Colonic mucosa (tissue), 4 donors: ENCODE results near the gene ITGBL1. TPM values are rescaled to one million over a fixed set of nuclear protein-coding genes. Genes with fewer than 3 reads are reported as not detected.
A peak's percentile ranks its signal among the peaks of the same experiment; 100 is the strongest.

ENCODE experiments used
- DNase-seq: peaks from one replicate; pipeline ENCODE4 v3.0.0-alpha.2; 2020
- H3K27ac ChIP-seq: fragments of 200-600 bp; one replicate; pipeline ENCODE4 v1.8.0; 2021
- H3K27me3 ChIP-seq: fragments of 200-600 bp; one replicate; pipeline ENCODE4 v1.8.0; 2021
- H3K36me3 ChIP-seq: fragments of 200-600 bp; one replicate; pipeline ENCODE4 v1.8.0; 2021
- H3K4me1 ChIP-seq: fragments of 200-600 bp; one replicate; pipeline ENCODE4 v1.8.0; 2021; ENCODE audit warnings: mild to moderate bottlenecking
- H3K4me3 ChIP-seq: fragments of 200-600 bp; one replicate; pipeline ENCODE4 v1.8.0; 2021
- H3K9ac ChIP-seq, 2 donors: one replicate each; pipeline ENCODE4 v1.7.0; 2013; ENCODE audit warnings: control low read depth in 2 of 2, low read depth in 2 of 2, low read length in 2 of 2
- H3K9me3 ChIP-seq: fragments of 200-600 bp; one replicate; pipeline ENCODE4 v1.8.0; 2021
- intact Hi-C: fragments of 100-400 bp; cut with DNase I; formaldehyde crosslinking; loops from one replicate; pipeline ENCODE4 v1.14.1; 2022
- total RNA-seq, 2 donors: library from RNA; stranded (reverse); fragmentation: NEBNext Ultra II Directional in 1 of 2; extraction: Animal tissue kit (Norgen Biotek cat#: 25700) in 1 of 2; gene quantifications; one replicate each; pipeline ENCODE4 v1.2.1, GENCODE V29; 2021
- TF ChIP-seq, protein P1 (sequence below): fragments of 200-600 bp; IDR thresholded peaks from one replicate; pipeline ENCODE4 v1.8.0; 2022; ENCODE audit warnings: antibody characterized with exemption, mild to moderate bottlenecking
- donor health status: healthy.
- donor health status: DM: no; HTN: no; CAD: no.
- donor health status: DM: no; HTN: no; CAD: no.

The ITGBL1 gene
- total RNA-seq: under 1 TPM; 0.25 to 0.72 TPM

GRCh38 chr13:101452519-101453485 lies at the start of gene ITGBL1:
Gene ITGBL1, plus strand, starts transcription at chr13:101452675. Its CDS starts 159 bp downstream, at chr13:101452834.
- DNase-seq: no peak
- H3K27ac ChIP-seq: no peak within 1 kb of the TSS
- H3K9ac ChIP-seq: no peak within 1 kb of the TSS
- no peaks in the 10 kb centered on the region for H3K36me3 ChIP-seq
- H3K4me1 ChIP-seq: no peaks in the 10 kb centered on the region
- TF ChIP-seq, protein P1, sequence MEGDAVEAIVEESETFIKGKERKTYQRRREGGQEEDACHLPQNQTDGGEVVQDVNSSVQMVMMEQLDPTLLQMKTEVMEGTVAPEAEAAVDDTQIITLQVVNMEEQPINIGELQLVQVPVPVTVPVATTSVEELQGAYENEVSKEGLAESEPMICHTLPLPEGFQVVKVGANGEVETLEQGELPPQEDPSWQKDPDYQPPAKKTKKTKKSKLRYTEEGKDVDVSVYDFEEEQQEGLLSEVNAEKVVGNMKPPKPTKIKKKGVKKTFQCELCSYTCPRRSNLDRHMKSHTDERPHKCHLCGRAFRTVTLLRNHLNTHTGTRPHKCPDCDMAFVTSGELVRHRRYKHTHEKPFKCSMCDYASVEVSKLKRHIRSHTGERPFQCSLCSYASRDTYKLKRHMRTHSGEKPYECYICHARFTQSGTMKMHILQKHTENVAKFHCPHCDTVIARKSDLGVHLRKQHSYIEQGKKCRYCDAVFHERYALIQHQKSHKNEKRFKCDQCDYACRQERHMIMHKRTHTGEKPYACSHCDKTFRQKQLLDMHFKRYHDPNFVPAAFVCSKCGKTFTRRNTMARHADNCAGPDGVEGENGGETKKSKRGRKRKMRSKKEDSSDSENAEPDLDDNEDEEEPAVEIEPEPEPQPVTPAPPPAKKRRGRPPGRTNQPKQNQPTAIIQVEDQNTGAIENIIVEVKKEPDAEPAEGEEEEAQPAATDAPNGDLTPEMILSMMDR: no peak
- intact Hi-C loops: no loop called here
- H3K27me3 ChIP-seq: no peaks in the 10 kb centered on the region
- H3K9me3 ChIP-seq: no peaks in the 10 kb centered on the region
- H3K4me3 ChIP-seq: peak within 1 kb of the TSS; percentile 30

- no peaks in the 10 kb centered on the region for H3K36me3 ChIP-seq
- no peaks in the 10 kb centered on the region for H3K4me1 ChIP-seq
- H3K27ac ChIP-seq: no peak overlapping the region
- no peak overlapping the region for H3K4me3 ChIP-seq
- H3K9me3 ChIP-seq: no peaks in the 10 kb centered on the region
- intact Hi-C loops: no loop called here
- no peak overlapping the region for H3K9ac ChIP-seq
- TF ChIP-seq, protein P1: no peak
- H3K27me3 ChIP-seq: no peaks in the 10 kb centered on the region
- DNase-seq: no peak
Measured at GRCh38 chr13:101406791-101407190, 45.7 kb upstream of the ITGBL1 start.

GRCh38 chr13:101408154-101408553 lies 44.3 kb upstream of the ITGBL1 start:
- no peak for DNase-seq
- Histone ChIP-seq H3K4me3 (no peak overlapping the region), H3K4me1 (no peaks in the 10 kb centered on the region), H3K36me3 (no peaks in the 10 kb centered on the region), H3K9ac (no peak overlapping the region), H3K27me3 (no peaks in the 10 kb centered on the region), H3K27ac (no peak overlapping the region), H3K9me3 (no peaks in the 10 kb centered on the region)
- TF ChIP-seq, protein P1: no peak
- intact Hi-C loops: no loop called here

DNA sequence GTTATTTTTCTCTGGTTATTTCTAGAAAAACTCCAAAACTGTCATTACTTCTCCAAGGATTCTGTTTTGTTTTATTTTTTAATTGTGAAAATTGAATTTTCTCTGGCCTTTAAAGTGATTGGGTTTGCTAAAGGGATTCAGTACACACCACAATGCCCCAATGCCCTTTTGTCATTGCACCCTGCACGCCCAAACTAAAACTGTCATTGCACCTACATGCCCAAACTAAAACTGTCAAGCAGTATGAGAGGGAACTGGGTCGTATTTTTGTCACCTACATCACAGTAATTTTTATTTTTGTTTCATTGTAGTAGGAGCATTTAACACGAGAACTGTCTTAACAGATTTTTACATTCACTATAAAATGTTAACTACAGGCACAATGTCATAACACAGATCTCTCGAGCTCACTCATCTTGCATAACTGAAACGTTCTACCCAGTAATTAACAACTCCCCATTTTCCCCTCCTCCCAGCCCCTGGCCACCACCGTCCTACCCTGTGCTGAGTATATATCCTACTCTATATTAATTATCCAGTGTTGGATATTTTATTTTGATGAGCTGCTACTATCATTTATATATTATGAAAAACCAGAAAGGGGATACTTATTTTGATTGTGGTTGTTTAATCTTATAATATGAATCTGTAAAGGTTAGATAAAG lies 43.4 kb upstream of the ITGBL1 start:
- H3K4me1 ChIP-seq: no peaks in the 10 kb centered on the region
- no peaks in the 10 kb centered on the region for H3K9me3 ChIP-seq
- TF ChIP-seq, protein P1: no peak
- intact Hi-C loops: no loop called here
- no peaks in the 10 kb centered on the region for H3K36me3 ChIP-seq
- DNase-seq: no peak
- no peak overlapping the region for H3K9ac ChIP-seq
- H3K27me3 ChIP-seq: no peaks in the 10 kb centered on the region
- no peak overlapping the region for H3K4me3 ChIP-seq
- H3K27ac ChIP-seq: no peak overlapping the region

DNA sequence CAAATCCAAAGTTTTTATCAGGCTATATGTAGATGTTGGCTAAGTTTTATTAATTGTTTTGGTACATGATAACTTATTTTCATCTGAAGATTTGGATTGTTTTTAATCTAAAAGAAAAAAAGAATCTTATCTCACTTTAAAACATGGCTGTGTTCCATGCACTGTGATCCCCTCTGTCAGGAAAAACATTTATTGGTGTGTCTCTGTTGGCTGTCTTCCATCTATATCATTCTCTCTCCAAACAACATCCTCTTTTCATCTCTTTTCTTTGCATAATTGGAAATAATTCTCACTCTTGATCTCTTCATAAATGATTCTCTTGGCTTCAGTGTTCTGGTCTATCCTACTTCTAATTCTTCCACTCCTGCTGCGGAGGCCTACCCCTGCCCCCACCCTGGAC lies 40.4 kb upstream of the ITGBL1 start:
- TF ChIP-seq, protein P1: no peak
- H3K27me3 ChIP-seq: peaks cover 17% of the 10 kb centered on the region
- DNase-seq: no peak
- H3K9me3 ChIP-seq: no peaks in the 10 kb centered on the region
- no peaks in the 10 kb centered on the region for H3K4me1 ChIP-seq
- intact Hi-C loops: no loop called here
- no peak overlapping the region for H3K4me3 ChIP-seq
- H3K36me3 ChIP-seq: no peaks in the 10 kb centered on the region
- H3K9ac ChIP-seq: no peak overlapping the region
- H3K27ac ChIP-seq: no peak overlapping the region
